Measurements from ENCODE around the gene CCR9.

DNA sequence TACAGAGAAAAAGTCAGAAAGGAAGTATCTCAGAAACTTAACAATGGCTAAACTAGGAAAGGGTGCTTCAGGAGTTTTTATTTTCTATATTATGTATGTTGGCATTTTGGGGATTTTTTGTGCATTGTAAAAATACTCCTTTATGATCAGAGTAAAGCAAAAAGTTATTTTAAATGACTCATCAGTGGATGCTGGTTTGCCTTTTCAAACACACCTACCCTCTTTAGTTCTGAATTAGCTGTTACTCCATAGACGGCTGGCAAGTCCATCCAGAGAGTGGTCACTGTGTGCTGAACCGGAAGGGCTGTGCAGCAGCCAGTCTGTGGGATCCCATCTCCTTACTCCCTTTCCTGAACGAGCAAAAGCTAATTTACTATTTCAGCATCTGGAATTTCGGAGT, 942 bp downstream of the CCR9 start:
- TF ChIP-seq EZH2 (IDR thresholded peaks at IDR 0.05) (no peak), POLR2AphosphoS5 (IDR thresholded peaks at IDR 0.05; ENCODE audit: borderline replicate concordance, low read depth, low read length) (no peak)
